HG03039 (cell line): ENCODE results near the gene FRK.
A peak's percentile ranks its signal among the peaks of the same experiment; 100 is the strongest.
"Not testable (repeated sequence)": the region's sequence is repeated elsewhere in the genome, so short reads cannot be mapped to it uniquely, and the experiment has no call there.

ENCODE experiments used
- ATAC-seq: cut with Tn5 transposase; IDR thresholded peaks from one replicate; pipeline ENCODE4 v1.9.1; 2021; ENCODE audit warnings: mild to moderate bottlenecking, moderate library complexity; ENCODE audit not compliant: unreplicated experiment

The FRK gene, protein sequence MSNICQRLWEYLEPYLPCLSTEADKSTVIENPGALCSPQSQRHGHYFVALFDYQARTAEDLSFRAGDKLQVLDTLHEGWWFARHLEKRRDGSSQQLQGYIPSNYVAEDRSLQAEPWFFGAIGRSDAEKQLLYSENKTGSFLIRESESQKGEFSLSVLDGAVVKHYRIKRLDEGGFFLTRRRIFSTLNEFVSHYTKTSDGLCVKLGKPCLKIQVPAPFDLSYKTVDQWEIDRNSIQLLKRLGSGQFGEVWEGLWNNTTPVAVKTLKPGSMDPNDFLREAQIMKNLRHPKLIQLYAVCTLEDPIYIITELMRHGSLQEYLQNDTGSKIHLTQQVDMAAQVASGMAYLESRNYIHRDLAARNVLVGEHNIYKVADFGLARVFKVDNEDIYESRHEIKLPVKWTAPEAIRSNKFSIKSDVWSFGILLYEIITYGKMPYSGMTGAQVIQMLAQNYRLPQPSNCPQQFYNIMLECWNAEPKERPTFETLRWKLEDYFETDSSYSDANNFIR

DNA sequence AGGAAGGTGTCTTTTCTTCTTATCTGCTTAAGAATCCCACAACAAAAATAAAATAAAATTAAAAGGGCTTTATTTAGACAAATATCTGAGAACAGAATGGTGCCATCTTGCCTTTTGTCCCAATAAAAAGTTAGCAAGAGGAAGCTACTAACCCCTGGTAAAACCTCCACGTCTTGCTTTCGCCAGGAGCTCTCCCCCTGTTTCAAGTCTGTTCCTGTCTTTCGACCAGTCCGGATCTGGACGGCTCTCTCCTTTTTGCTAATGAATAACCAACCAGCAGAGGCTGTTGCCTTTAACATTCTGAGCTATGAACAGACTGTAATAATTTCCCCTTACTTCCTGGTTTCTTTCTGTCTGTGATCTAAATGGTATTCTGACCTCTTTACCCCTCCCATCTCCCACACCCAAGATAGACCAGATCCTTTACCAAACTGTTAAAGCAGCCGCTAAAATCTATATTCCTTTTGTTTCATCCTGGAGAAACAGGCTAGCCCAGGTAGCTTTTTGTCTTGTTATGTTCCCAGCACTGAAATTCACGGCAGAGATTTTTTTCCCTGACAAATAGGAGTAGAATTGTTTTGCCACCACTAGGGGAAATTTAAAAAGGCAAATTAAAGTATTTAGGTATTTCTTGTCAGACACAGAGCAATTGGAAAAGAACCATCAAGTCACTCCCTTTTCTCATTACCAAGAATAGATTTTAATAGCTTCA is at the start of gene FRK:
FRK (minus strand) TSS at position 320 of the 712 bp plus-strand sequence. CDS start 580 bp downstream, outside the sequence.
- no peak for ATAC-seq

DNA sequence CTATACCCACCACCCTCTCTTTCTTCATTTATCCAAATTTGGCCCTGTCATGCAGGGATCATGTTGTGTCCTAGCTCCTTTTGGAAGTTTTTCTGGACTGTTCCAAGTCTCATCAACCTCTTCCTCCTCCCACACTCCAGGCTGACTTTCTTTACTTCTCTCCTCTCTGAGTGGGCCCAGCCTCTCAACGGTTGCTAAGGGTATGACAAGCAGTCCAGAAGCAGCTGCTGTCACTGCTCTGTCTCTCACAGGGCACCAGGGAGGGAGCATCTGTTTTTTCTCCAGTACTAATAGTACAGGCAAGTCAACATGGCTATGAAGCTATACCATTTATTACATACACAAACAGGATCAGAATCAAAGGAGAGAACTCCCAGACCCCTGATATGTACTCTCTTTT is 48.1 kb upstream of the FRK start:
- no peak for ATAC-seq

DNA sequence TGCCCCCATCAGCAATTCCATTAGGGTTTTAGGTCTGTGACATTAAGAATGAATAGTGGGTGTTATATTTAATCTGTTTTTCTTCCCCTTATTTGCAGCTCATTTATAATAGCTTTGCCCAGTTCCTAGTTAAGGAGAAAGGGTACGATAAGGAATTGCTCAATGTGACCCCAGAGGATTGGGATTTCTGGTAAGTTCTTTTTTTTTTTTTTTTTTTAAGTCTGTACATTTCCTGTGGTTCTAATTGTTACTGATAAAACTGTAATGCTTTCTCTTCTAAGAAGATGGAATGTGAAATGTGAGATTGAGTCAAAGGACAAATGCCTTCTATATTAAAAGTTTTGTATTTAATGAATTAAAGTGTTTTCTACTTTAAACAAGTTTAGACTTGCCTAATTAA is 45.5 kb upstream of the FRK start:
- no peak for ATAC-seq

DNA sequence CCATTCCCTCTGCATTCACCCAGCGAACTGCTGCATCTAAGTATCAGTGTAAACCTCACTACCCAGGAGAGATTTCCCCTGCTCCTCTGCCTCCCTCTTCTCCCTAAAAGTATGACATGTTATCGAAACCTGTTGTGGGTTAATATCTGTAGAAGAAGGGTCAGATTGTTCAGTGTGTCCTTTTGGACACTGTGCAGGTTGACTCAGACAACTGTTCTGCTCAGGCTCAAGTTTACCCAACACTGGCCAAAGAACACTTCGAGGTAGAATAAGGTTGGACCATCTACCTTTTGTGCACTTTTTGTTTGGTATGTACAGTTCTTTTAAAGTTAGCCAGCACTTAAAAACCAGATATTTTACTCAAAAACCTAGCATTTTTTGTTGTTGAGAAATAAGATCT is 44.6 kb upstream of the FRK start:
- no peak for ATAC-seq

DNA sequence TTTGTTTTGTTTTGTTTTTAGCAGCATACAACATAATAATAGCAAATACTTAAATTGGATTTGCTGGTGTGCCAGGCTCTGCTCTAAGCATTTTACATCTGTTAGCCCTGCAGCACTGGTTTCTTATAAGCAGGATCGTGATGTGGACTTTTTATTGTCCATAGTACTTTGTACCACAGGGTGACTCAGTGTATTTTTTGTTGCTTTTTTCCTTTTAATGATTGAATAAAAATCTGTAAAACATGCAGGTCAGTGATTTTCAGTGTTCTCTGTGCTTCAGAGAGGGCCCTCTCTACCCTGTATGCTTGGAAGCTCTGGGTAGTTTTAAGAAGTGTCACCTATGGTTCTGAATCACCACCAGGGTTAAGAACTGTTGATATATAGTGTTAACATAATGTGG is 43.9 kb upstream of the FRK start:
- no peak for ATAC-seq

DNA sequence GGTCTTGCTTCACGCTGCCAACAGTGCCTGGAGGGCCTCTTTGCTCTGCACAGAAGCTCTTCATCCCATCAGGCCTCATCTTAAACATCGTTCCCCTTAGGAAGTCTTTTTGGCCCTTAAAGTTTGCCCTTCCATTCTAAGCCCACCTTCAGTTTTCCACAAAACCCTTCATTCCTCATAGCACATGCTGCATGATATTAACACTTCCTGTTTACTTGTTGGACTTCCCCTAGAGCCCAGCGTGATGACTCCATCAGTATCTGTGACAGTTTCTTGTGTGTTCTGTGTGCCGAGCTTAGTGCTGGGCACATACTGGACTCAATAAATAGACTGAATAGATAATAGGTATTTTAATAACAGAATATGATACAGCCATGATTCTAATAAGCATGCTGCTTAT is 42.2 kb upstream of the FRK start:
- ATAC-seq, result no peak

DNA sequence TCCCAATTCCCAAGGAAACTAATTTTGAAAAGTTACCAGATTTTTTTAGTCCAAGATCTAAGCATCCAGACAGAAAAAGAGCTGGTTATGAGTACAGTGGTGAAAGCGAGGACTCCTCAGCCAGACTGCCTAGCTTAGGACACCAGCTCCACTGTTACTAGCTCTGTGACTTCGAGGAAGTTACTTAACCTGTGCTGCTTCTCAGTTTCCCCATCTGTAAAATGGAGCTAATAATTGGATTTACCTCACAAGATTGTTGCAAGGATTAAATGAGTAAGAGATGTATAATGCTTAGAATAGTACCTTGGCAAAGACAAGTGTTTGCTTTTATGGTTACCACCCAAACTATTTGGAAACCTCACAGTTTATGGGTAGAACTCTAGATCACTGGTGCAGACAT is 41.1 kb upstream of the FRK start:
- no peak for ATAC-seq

DNA sequence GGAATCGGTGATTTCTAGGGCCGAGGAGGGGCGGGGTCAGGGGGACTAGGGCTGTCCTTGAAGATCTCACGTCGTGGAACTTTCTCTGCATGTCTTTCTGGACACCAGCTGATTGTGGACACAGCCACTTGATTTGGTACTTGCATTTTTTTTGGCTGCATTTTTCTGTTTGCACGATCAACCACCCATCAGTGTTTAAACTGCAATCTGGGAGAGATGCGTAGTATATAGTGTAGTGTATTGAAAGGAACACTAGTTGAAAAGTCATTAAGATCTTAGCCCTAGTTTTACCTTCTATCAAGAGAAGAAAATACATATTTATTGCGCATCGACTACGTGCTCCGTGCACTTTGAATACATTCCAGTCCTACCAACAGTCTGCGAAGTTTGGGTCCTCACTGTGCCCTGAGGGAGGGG is 40.6 kb upstream of the FRK start:
- no peak for ATAC-seq

DNA sequence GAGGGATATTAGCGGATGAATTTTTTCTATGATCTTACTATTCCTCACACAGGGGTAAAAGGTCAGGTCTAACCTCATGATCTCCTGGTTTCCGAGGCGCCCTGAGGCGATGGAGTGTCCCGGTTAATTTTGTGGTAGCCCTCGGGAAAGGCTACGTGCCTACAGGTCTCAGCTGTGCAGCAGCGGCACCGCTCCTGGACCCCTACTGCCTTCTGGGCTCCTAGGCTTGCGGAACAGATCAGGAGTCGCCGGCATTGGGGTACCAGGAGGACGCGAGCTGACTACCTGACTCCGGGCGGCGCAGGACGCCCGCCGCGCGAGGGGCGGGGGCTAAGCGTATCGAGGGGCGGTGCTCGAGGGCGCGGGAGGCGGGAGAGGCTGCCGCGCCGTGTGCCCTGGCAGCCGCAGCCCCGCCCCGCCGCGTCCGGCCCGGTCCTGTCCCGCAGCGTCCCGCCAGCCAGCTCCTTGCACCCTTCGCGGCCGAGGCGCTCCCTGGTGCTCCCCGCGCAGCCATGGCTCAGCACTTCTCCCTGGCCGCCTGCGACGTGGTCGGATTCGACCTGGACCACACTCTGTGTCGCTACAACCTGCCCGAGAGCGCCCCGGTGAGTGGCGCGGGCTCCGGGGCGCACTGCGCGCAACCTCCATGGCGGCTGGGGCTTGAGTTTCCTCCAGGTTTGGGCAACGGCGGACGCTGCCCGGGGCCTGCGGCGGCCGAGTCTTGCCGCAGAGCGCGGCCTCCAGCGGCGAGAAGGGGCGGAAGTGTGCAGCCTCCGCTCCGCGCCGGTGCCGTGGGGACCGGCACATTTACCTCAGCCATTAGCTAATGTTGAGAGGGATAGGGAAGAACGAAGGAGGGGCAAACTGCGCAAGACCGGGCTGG is 40.0 kb upstream of the FRK start, which contains the start of gene NT5DC1:
NT5DC1 (plus strand) TSS at position 435 of the 883 bp plus-strand sequence; CDS start at position 513, 78 bp downstream.
- ATAC-seq, result peak; percentile 86

DNA sequence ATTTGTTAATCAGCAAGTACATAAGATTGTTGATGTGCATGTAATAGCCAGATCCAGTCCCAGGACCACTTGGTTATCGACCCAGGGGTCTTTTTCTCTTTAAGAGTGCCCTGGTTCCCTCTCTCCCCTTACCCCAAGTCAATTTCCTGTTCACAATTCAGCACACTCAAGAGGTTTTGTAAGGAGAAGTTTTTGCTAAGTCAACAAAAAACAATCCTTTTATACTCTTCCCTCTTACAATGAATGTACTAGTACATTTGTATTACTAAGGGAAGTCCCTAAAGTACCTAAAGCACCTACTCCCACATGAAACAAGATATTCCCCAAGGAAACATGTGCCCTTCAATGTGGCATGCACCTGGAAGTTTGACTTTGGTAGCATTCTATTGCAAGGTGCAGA is 38.3 kb upstream of the FRK start:
- no peak for ATAC-seq

DNA sequence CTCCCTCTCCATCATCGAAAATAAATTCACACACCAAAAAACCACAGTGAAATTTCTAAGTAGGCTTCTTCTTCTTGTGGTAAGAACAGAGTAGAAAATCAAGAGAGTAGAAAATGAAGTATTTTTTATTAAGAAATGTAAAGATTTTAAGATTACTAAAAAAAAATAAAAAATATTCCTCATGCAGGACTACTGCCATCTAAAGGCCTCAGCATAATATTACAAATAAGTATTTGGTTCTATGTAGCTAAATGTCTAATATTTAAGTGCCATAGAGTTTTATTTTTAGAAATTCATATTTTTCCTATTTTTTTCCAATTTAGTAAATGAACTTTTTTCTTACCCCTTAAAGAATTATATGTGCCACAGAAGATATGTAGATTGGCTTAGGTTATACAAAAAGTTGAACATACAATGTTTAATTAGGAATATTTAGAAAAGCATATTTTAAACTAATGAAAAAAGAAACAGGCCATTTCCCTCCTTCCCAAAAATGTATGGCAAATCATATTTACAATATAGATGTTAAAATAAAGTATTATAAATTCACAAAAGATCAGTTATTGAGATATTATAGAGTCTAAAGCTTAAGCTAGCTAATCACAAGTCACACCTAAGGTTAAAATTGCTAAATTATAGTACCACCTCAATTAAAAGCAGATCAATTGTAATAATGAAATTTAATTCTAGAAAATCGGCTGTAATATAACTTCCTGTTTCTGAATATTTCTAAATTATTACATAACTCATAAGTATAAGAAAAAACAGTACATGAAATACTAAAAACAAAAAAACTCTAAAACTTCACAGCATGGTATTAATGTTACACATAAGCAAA is 36.5 kb upstream of the FRK start:
- no peak for ATAC-seq

DNA sequence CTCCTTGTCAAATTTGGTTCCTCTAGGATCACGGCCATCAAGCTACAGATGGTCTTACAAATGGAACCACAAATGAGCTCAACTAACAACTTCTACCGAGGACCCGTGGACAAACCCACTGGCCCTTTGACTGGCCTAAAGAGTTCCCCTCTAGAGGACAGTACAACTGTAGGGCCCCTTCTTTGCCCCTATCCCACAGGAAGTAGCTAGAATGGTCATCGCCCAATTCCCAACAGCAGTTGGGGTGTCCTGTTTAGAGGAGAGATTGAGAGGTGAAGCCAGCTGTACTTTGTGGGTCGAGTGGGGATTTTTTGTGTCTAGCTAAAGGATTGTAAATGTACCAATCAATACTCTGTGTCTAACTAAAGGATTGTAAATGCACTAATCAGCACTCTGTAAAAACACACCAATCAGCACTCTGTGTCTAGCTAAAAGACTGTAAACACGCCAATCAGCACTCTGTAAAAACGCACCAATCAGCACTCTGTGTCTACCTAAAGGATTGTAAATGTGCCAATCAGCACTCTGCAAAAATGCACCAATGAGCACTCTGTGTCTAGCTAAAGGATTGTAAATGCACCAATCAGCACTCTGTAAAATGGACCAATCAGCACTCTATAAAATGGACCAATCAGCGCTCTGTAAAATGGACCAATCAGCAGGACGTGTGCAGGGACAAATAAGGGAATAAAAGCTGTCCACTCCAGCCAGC is 35.5 kb upstream of the FRK start:
- not testable (repeated sequence) for ATAC-seq

DNA sequence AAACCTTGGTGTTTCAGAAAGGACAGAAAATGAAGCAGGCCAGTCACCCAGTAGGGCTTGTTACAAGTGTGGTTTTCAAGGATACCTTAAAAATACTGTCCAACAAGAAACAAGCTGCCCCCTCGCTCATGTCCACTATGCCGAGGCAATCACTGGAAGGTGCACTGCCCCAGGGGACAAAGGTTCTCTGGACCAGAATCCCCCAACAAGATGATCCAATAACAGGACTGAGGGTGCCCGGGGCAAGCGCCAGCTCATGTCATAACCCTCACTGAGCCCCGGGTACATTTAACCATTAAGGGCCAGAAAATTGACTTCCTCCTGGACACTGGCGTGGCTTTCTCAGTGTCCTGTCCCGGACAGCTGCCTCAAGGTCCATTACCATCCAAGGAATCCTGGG is 33.4 kb upstream of the FRK start:
- no peak for ATAC-seq

DNA sequence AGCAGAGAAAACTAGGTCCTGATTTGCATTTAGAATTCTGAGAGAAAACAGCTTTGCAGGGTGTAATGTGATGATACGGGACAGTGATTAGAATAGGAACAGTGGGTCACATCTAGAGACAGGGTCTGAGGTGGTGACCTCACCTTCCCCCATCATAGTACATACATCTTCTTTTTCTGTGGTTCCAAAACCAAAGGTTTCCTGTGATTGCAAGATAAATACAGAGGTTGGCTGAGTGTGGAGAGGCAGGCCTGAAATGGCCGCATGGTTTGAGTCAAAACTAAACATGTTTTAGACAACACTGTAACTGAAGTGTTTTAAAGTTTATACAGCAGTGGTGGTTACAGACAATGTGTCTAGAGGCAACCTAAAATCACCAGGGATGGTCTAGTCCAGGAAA is 29.6 kb upstream of the FRK start:
- ATAC-seq, result peak; percentile 60

DNA sequence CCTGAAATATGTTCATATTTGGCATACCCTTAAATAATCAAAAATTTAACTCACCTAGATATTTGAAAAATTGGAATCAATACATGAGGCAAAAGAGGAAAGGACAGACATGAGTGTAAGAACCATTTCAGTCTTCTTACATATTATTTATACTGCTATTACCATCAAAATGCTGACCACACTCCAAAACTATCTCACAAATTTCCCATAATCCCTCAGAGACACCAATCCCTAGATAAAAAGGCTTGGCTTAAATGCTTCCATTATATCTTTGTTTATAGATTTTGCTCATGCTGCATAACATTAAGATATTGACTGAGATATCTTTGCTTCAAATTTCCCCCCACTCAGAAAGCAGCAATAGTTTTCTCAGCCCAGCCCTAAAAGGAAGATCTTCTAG is 28.3 kb upstream of the FRK start:
- no peak for ATAC-seq

DNA sequence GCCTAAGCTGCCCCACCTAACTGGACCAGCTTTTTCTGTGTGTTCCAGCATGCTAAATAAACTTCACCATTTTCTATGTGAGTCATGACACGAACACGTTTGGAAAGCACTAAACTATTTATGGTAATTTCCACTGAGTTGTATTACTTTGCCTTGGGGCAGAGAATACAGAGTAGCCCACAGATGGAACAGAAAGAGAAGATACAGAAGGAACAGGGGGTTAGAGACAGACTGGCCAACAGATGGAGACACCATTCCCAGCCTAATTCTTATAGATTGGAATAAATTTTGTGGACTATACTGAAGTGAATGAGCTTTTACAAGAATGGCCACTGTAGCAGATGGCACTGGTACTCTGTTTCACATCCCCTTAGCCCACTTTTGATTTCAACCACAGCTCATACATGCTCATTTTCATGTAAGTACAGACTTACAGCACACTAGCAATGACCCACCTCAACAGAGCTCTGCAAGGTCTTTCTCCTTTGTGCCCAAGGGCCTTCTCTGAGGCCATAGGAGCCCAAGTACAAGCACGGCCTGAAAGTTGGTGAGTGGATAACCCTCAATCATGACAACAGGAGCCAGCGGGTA is 26.8 kb upstream of the FRK start:
- ATAC-seq, result peak; percentile 93

DNA sequence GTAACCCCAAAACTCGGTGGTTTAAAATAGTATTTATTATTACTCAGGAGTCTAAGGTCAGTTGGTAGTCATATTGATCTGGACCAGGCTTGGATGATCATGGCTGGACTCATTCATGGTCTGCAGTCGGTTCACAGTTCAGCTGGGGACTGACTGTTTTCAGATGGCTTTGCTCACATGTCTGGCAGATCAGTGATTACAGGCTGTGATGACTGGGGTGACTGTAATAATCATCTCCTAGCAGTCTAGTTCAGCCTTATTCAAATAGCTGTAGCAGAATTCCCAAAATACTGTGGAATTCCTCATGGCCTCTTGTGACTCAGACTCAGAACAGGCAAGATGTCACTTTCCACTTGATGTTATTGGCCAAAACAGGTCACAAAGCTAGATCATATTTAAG is 23.6 kb upstream of the FRK start:
- ATAC-seq, result no peak

DNA sequence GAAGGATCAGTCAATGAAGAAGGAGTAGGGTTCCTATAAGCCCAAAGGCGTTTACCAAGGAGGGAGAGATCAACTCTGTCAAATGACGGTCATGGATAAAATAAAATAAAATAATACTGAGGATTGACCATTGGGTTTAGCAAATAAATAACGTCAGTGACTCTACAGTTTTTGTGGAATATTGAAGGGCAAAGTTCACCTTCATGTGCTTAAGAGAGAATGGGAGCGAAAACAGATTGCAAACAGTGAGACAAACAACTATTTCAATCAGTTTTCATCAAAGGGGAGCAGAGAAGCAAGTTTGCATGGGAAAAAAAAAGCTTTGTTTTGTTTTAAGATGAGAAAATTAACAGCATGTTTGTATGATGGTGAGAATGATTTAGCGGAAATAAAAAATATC is 22.4 kb upstream of the FRK start:
- ATAC-seq, result no peak

DNA sequence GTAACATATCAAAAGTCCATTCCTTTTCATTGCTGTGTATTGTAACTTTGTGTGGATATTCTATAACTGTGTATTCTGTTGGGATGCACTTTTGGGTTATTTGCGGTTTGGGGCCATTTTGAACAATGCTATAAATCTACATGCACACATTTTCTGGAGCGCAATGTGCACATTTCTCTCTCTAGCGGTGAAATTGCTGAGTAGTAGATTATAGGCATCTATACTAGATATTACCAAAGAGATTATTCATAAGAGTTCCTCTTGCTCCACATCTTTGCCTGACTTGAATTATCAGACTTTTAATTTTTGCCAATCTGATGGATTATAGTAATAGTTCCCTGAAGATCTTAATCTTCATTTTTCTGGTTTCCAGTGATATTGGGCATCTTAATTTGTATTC is 18.3 kb upstream of the FRK start:
- ATAC-seq, result no peak
